Activated CD4-positive, alpha-beta T cell treated with anti-CD3 and anti-CD28 coated beads, Interleukin-2, Interleukin-4, amounts not matched to agents 100 ng/mL and 50 ng/mL, durations not matched to agents 16 hours and 8 hours (primary cell): Measurements from ENCODE around the gene CMC1.
"Not testable (repeated sequence)": the region's sequence is repeated elsewhere in the genome, so short reads cannot be mapped to it uniquely, and the experiment has no call there.

Experiments used
- DNase-seq: peaks from one replicate; pipeline ENCODE4 v3.0.0-alpha.2; 2020; ENCODE audit warnings: low spot score

CMC1 gene

DNA sequence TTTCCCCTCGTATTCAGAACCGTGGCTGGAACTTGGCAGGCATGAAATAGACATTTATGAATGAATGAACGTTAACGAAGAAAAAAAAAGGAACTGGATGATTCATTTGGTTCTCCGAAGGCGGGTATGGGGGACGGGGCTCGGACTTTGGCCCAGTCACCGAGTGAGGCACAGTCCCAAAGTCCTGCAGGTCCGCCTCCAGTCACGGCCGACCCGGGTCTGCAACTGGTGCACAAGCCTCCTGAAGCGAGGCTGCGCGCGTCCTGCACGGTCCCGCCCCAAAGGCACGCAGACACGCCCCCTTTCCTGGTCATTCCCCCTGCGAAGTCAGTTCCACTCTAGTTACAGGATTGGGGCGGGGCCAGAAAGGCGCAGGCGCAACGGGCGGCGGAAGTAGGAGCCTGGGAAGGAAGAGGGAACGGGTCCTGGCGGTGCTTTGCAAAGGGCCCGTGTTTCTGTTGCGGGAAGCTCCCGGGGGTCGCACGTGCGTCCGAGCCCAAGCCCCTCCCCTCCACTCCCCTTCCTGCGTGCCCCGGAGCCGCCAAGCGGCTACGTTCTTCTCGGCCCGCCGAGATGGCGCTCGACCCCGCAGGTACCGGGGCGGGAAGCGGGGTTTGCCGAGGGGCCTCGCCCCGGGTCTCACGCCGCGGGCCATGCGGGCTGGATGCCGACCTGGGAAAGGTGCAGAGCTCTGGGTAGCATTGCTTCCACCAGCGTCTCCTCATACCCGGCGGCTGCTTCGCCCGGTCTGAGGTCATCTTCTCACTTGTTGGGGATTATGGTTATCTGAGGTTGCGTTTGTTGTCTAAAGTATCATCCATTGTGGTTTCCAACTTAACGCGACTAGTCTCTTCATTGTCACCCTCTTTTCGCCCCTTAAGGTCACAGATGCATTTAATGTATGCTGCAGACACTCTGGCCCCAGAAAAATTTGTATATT is at the start of gene CMC1:
CMC1 (plus strand) TSS at position 399 of the 940 bp plus-strand sequence; CDS start at position 574, 175 bp downstream.
- DNase-seq, result peak; percentile 95

GRCh38 chr3:28198161-28198560 is 43.3 kb upstream of the CMC1 start:
- DNase-seq, result no peak

DNA sequence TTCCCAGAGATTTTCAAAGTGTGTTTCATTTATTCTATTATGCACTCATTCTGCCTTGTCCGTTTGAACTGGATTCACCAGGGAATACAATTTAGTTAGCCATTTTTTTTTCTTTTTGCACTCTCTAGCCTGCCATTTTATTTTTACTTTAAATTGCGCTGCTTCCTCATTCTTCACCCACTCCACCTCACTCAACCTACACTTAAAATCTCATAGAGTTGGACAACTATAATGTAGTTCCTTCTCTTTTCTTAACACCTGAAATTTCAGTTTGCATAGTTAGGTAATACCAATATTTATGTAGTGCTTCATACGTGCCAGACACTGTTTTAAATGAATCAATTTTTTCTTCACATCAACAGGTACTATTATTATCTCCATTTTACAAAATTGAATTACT is 42.4 kb upstream of the CMC1 start:
- DNase-seq, result no peak

DNA sequence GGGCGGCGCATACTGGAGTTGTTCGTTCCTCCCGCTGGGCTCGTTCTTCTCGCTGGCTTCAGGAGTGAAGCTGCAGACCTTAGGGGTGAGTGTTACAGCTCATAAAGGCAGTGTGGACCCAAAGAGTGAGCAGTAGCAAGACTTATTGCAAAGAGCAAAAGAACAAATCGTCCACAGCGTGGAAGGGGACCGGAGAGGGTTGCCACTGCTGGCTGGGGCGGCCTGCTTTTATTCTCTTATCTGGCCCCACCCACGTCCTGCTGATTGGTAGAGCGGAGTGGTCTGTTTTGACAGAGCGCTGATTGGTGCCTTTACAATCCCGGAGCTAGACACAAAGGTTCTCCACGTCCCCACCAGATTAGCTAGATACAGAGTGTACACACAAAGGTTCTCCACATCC is 41.8 kb upstream of the CMC1 start:
- not testable (repeated sequence) for DNase-seq

GRCh38 chr3:28200366-28200848 is 41.0 kb upstream of the CMC1 start:
- DNase-seq, result not testable (repeated sequence)

DNA sequence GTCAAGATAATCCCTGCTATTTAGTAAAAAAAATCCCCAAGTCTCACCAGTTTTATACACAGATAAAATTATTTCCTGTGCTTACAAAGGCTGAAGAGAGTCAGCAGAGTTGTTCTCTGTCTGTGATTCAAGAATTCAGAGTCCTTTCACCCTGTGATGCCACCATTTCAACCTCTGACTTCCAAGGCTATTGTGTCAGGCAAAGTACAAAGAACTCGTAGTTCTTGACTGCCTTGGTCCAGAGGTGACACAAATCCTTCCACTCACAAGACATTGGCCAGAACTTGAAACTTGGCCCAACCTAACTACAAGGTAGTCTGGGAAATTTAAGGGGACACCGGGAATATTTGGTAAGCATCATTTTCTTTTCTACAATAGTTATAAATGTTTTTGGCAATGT is 34.9 kb upstream of the CMC1 start:
- DNase-seq, result no peak

DNA sequence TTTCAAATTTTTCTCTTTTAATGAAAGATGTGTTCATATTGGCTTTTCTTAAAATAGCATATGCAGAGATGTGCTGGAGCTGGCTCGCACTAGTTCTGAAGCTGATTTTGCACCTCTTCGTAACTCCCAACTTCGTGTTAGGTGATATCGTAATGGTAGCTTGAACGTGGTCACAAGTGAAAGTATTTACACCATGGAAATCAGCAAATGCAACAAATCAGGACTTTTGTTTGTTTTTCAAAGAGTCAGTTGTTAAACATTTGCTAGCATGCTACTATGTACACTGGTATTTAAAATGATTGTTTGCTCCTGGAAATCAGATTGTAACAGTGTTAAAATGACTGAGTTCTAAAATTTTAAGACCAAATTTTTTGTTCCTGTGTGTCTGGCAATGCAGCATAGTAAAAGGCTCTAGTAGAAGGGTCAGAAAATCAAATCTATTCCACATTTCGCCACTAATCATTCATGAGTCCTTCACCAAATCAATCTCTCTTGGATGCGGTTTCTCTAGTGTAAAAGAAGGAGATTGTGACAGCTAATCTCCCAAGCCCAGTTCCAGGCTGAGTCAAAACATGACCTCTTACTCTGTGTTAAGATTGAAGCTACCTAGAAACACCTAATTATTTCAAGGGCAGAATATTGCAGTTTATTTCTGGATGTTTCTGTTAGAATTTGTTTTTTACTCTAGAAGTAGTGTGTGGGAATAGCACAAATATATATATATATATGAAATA is 34.3 kb upstream of the CMC1 start:
- no peak for DNase-seq

- DNase-seq, result peak; percentile 6
Observed at GRCh38 chr3:28210968-28211713, 30.3 kb upstream of the CMC1 start.

DNA sequence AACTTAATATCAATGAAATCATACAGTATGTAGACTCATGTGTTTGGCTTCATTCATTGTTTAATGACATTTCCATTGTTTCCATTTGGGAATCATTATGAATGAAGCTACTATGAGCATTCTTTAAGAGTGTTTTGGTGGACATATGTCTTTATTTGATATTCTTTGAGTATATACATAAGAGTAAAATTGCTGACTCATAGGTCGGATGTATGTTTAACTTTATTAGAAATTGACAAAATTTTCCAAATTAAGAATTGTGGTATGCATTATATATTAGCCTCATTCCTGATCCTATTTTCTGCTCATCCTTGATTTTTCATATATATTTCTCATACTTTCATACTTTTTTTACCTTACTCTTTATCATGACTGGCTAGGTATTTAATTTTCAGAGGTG is 28.7 kb upstream of the CMC1 start:
- no peak for DNase-seq

- DNase-seq, result no peak
Observed at GRCh38 chr3:28215407-28215806, 26.0 kb upstream of the CMC1 start.

GRCh38 chr3:28218071-28218916 is 23.1 kb upstream of the CMC1 start:
- peak; percentile 39 for DNase-seq

- DNase-seq, result peak; percentile 43
Observed at GRCh38 chr3:28218917-28219198, 22.6 kb upstream of the CMC1 start.

- no peak for DNase-seq
Observed at GRCh38 chr3:28224430-28224829, 17.0 kb upstream of the CMC1 start.

DNA sequence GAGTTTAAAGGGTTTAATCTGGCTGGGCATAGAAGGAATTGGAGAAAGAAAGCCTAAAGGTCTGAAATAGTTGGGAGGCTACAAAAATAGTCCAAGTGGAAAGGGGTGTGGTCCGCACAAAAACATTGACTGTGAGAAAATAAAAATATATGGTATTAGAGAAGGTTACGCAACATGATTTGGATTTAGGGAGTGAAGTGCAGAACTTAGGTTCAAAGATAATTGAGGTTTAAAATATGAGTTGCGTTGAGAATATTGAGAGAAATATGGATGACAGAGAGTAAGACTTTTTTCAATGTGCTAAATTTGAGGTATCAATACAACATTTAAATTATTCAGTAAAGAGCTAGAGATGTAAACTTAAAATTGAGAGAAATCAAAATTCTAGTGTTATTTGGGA is 15.4 kb upstream of the CMC1 start:
- DNase-seq, result no peak

- no peak for DNase-seq
Observed at GRCh38 chr3:28228623-28229022, 12.8 kb upstream of the CMC1 start.

DNA sequence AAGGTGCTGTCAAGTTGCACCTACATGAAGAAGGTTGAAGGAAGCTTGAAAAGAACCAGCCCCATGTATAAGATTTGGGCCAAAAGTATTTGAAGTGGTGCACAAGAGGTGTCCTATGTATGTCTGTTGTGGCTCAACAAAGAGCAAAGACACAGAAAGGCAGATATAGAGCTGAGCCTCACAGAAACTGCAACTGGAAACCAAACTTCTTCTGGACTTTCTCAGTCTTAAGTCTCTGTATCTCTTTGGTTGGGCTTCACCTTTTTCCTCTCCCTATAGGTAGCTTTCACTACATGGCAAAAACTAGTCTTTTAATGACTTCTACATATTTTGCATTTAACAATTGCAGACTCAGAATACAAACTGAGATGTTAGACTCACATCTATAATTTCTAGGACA is 8.8 kb upstream of the CMC1 start:
- DNase-seq, result no peak

DNA sequence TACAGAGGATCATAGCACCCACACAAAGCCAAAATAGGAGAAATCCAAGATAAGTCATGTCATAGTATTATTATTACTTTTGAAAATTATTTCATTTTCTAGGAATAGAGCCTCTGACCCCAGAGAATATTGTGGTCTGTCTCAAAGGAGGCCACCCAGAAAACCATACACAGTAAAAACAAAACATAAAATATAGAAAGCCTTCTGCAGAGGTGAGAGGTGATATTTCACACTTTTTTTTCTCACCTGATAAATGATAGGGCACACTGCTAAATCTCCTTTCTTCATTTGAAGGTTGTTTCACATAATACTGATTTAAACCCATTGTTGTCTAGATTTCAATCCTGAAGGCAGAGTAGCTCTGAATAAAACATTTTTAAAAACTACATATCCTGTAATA is 7.0 kb upstream of the CMC1 start:
- DNase-seq, result no peak

GRCh38 chr3:28239108-28239507 is 2.3 kb upstream of the CMC1 start:
- no peak for DNase-seq

GRCh38 chr3:28240441-28240840 is 978 bp upstream of the CMC1 start:
- DNase-seq, result no peak

GRCh38 chr3:28242519-28242918 is 1.1 kb downstream of the CMC1 start:
- DNase-seq, result no peak

- DNase-seq, result peak; percentile 33
Observed at GRCh38 chr3:28243424-28244106, 2.1 kb downstream of the CMC1 start.
